HG03025 (cell line): ENCODE data around the gene ABCC9.

Experiments used
- ATAC-seq: cut with Tn5 transposase; IDR thresholded peaks from one replicate; pipeline ENCODE4 v1.9.1; 2021; ENCODE audit warnings: mild to moderate bottlenecking, moderate library complexity; ENCODE audit not compliant: unreplicated experiment, low FRiP score

The ABCC9 gene

DNA sequence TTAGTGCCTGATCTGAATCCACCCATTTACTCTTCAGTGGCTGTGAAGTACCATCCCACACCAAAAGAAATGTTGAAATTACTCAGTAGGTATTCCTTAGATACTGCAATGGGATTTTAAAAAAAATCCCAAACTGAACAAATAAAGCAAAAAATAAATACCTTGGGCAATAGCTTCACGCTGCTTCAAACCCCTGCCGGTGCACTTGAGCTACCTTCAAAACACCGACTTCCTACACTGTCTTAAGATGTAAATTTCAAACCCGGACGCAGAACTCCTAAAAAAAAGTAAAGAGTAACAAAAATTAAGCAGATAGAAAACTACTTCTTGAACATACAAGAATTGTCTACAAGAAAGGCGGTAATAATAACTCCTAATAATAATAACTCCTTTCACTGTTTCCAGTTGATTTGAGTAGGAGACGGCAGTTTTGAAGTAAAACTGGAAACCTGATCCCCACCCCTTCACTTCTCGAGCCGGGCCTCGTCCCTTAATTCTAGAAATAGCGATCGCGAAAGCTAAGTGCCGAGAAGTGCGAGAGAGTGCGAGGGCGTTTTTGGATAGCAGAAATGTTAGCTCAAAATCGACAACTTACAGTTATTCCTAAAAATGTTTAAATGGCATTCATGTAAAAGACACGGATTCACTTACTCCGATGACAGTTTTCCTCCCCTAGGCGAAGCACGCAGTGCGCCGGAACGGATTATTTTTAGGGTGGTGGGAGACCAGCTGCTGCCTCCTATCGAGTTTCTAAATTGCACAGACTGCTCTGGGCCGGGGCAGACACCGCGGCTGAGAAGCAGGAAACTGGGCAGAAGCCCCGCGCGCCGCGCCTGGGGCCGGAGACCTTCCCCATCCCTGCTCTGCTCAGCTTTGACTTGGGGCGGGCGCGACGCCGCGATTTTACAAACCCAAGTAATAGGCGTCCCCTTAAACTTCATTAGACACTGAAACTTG lies at the start of gene ABCC9:
Gene ABCC9, minus strand, starts transcription at position 878 of the 957 bp plus-strand sequence. CDS start 4,752 bp downstream, outside the sequence.
- no peak for ATAC-seq

DNA sequence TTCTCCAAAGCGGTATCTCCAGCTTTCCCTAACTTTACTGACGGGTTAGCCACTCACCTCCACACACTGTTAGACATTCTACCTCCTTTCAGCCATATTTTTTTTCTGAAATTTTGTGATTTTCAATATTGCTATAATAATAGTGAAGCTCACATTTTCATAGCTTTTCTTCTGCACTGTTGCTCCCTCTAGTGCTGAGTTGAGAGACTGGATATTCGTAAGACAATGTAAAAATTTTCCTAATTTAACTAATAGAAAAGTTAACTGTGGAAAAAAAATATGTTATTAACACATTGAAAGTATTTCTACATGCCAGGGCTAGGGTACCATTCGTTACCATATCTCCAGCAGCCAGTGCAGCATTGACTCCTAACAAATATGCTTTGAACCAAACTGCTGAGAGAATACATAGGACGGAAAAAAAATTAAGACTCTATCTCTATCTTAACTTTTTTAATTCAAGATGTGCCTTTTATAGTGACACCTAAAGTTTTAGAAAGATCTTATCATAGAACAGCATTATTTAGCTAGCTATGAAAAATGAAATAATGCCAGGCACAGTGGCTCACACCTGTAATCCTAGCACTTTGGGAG lies 48.7 kb upstream of the ABCC9 start:
- ATAC-seq, result no peak

DNA sequence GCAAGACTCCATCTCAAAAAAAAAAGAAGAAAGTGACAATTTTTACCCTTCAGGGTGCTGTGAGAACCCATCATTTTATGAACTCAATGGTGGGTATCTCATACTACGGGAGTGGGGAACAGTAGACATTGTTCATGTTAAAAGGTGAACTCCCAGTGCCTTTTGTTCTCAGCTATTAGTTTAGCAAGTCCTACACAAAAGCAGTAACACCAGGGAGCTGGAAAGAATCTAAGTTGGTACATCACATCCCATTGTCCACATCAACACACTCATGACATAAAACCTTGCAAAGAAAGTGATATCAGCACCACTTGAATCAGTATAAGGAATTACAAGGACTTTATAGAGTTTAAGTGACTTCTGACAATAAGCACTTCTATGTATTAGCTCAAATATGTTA lies 47.4 kb upstream of the ABCC9 start:
- no peak for ATAC-seq

DNA sequence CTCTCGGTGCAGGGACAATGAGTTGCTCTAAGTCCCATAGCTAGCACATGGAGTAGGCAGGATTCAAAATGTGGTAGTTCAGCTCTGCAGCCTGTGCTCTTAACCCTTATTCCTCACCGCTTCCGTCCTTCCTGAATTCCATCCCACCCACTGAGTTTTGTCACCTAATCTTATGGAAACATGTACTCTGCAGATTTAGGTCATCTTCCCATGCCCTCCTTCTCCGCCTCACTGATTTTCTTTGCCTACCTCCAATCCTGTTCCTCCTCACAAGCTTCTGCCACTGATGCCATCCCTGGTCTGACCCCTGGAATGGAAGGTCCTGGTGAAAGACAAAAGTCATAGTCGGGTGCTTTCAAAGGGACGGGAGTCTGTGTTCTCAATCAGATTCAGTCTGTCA lies 46.5 kb upstream of the ABCC9 start:
- no peak for ATAC-seq

DNA sequence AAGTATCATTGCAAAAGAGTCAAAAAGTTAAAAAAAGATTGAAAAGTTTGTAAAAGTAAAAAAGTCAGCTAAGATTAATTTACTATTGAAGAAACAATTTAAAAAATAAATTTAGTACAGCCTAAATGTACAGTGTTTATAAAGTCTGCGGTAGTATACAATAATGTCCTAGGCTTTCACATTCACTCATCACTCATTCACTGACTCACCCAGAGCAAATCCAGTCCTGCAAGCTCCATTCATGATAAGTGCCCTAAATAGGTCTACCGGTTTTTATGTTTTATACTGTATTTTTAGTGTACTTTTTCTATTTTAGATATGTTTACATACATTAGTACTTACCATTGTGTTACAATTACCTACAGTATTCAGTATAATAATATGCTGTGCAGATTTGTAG lies 43.9 kb upstream of the ABCC9 start:
- no peak for ATAC-seq

DNA sequence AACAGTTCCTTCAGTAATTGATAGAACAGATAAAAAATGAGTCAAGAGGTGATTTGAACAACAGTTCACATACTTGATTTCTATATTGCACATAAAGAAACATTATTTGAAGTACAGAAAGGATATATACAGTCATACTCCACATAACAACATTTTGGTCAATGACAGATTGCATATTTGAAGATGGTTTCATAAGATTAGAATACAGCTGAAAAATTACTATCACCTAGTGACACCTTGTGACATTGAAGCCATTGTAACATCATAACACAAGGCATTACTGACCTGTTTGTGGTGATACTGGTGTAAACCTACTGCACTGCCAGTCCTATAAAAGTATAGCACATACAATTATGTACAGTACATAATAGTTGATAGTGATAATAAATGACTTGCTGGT lies 43.1 kb upstream of the ABCC9 start:
- ATAC-seq, result no peak

DNA sequence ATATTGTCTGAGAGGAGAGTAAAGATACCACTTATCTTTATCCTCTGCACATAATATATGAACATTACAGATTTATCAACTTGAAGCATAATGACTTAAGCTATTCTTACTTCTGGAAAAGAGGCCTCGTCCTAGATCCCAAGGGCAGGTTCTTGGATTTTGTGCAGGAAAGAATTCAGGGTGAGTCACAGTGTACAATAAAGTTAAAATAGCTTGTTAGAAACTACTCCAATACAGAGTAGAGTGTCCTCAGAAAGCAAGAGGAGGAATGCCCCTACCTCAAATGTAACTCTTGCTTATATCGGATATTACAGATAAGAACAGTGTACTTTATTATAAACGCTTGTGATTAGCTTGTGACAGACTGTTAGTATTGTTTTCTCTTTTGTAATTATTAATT lies 41.9 kb upstream of the ABCC9 start:
- no peak for ATAC-seq

DNA sequence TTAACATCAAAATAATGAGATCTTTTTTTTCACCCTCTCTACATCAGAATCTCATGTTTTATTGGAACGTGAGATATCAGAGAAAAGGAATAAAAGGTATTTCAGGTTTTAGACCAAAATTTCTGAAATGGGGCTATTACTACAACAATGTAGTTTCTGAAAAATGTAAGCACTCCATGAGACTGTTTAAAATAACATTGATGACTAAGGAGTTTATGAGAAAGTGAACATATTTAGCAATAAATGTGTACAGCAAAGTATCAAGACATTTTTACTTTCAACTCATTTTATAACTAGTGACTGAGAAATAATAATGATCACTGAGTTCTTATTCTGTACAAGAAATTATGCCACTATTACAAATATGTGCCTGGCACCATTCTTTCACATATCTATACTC lies 39.3 kb upstream of the ABCC9 start:
- ATAC-seq, result no peak

DNA sequence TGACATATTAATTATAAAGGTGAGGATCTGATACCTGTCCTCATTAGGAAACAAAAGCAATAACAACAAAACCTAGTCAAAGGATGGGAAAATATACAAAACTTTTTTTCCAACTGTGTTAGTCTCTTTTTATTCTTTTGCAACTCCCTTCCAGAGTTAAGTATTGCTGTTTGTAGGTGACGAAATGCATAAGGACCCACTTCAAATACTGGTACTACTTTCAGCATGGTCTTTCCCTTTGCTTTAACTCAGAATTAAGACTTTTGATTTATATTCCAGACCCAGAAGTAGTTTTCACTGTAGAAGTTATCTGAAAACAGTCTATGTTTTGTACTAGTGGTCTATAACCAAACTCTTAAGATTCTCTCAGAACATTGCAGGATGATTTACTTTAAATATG lies 34.1 kb upstream of the ABCC9 start:
- ATAC-seq, result no peak

DNA sequence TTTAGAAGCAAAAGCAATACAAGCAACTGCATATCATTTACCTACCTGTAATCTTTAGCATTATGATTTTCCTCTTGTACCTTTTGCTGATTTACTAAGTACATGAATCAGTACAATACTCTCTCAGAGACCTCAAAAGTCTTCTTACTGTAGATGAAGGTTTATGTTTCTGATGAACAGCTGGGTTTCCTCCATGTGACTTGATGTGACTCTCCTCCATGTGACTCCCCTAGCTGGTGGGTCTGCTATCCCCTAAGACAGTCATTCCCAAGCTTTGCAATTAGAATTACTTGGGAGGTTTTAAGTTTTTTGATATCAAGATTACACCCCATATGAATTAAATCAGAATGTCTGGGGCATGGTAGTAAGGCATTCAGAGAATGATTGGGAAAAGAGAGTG lies 32.0 kb upstream of the ABCC9 start:
- ATAC-seq, result no peak

DNA sequence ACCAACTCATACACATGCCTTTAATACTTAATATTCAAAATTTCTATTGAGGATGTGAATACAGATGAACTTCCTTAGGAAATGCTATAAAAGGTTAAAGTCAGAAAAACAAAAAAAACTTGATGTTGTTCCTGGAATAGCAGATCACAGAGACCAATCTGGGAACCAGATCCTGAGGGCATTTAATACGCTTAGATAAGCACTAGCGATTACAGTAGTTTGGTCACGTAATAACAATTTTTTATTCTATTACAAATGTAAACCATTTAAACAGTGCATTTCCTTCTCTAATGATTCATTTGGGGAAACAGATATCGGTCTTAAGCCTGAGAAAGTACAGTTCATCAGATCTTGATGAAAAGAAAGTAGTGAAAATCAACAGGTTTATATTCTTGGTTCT lies 30.8 kb upstream of the ABCC9 start:
- ATAC-seq, result no peak

DNA sequence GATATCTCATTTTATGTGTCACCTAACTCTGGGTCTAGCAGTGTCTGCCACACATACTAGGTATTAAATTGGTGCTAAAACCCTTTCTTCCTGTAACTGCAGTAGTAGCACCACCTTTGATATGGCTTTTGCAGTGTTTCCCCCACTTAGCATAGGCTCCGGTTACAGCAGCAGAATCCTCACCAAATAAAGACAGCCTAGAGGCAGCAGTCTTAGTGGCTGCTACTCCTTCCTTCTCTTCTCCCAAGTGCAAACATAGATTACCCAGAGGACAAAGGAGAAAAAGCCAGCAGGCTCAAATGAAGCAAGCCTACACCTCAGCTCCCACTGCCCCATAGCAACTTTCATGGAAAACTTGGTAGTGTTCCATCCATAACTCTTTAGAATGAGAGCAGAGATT lies 30.1 kb upstream of the ABCC9 start:
- no peak for ATAC-seq

DNA sequence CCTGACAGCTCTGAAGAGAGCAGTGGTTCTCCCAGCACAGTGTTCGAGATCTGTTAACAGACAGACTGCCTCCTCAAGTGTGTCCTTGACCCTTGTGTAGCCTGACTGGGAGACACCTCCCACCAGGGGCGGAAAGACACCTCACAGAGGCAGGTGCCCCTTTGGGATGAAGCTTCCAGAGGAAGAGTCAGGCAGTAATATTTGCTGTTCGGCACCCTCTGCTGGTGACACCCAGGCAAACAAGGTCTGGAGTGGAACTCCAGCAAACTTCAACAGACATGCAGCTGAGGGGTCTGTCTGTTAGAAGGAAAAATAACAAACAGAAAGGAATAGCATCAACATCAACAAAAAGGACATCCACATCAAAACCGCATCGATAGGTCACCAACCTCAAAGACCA lies 21.6 kb upstream of the ABCC9 start:
- ATAC-seq, result no peak

DNA sequence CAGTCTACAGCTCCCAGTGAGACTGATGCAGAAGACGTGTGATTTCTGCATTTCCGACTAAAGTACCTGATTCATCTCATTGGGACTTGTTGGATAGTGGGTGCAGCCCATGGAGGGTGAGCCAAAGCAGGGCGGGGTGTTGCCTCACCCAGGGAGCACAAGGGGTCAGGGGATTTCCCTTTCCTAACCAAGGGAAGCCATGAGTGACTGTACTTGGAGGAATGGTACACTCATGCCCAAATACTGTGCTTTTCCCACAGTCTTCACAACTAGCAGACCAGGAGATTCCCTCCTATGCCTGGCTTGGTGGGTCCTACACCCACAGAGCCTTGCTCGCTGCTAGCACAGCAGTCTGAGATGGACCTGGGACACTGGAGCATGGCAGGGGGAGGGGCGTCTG lies 21.0 kb upstream of the ABCC9 start:
- no peak for ATAC-seq

DNA sequence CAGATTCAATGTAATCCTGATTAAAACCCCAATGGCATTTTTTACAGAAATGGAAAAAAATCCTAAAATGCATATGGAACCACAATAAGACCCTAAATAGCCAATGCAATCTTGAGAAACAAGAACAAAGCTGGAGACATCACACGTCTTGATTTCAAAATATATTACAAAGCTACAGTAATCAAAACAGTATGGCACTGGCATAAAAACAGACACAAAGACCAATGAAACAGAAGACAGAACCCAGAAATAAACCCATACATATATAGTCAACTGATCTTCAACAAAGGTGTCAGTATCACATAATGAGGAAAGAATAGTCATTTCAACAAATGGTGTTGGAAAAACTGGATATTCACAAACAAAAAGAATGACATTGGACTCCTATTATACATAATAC lies 9.4 kb upstream of the ABCC9 start:
- no peak for ATAC-seq

DNA sequence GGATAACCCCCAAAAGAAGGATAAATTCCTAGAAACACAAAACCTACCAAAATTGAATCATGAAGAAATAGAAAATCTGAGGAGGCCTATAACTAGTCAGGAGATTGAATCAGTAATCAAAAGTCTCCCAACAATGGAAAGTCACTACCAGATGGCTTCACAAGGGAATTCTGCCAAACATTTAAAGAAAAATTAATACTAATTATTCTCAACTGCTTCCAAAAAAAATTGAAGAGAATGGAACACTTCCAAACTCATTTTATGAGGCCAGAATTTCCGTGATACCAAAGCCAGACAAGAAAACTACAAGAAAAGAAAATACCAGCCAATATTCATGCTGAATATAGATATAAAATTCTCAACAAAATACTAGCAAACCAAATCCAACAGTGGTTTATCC lies 7.8 kb upstream of the ABCC9 start:
- ATAC-seq, result no peak

DNA sequence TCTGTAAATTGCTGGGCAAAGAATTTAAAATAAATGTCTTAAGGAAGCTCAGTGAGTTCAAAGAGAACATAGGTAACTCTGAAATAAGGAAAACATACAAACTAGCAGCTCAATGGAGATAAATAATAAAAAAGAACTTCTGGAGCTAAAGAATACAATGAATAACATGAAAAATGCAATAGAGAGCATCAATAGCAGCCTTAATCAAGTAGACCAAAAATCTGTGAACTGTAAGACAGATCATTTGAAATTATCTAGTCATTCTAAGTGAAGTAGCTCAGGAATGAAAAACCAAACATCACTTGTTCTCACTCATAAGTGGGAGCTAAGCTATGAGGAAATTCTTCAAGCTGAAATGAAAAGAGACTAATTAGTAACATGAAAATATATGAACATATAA lies 5.8 kb upstream of the ABCC9 start:
- no peak for ATAC-seq

DNA sequence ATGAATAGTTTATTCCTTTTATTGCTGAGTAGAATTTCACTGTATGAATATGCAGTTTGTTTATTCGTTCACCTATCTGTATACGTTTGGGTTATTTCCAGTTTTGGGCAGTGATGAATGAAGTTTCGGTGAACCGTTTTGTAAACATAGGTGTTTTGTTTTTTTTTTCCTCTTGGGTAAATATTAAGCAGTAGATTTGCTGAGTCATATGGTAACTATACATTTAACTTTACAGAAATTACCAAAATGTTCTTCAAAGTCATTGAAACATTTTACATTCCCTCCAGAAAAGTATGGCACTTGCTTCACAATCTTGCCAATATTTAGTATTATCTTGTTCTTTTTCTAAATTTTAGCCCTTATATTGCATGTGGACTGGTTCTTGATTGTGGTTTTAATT lies 3.8 kb upstream of the ABCC9 start:
- ATAC-seq, result no peak

DNA sequence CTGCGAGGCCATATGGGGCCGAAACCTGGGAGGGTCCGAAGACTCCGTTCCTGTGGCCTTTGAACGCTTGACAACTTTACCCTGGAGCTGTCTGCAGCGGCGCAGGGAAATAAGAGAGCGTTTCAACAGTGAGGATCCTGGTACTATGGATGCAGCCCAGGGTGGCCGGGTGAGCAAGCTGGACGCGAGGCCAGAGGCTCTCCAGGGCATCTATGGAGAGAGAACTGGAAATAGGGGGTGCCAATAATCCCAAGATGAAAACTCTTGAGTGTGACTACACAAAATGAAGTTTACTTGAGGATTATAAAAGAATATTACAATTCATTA lies 1.1 kb upstream of the ABCC9 start:
- no peak for ATAC-seq

DNA sequence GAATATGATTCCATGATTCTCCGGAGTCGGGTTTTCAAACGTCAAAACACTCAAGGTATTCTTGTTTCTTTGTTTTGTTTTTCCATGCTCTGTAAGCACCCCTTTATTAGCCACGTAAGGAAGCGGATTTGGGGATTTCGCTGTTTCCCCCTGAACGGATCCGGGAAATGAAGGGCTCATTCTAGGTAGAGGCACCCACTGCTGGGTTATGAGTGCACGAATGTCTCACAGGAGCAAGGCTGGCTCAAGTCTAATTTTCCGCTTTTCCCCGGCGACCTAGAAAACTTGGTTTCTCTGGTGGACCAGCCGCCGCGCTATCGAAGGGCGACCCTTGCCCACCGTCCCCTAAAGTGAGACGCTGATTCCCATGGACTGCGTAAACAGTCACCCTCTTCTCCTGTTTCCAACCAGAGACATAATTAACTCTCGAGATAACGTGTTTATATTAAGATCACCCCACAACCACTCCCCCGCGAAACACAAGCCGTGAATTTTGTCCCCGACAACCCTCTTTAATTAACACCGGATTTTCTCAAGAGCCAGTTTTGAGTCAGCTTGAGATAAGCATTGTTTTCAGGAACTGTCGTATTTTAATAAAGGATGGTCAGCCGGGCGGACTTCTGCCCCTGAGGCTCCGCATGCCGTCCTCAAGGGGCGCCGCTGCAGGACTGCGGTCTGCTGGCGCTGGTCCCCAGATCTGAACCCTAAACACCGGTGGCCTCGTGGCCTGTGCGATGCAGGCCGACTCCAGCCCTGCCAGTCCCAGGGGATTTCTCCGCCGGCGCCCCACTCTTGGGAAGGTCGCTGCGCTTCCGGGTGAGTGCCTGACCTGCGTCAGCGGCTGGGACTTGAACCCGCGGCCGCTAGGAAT lies 515 bp upstream of the ABCC9 start:
- ATAC-seq, result no peak

DNA sequence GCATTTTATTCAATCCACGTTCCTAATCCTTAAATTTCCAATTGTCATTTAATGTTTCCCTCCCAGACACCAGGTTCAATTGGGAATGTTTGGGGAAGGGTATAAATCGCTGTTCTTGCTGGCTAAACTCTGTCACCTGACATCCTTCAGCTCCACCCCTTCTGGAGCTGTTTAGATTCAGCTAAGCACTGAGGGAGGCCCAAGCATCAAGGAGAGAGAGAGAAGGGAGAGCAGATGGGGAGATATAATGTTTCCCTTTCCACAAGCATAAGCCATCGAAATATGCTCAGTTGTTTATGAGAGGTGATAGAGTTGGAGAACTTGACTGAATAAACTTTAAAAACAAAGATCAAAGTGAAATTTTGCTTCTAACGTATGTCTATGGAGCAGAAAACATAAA lies 1.8 kb downstream of the ABCC9 start:
- no peak for ATAC-seq
